Hepatocyte (in vitro differentiated cells): ENCODE data around the gene AGTPBP1.

Experiments used
- EZH2 ChIP-seq: fragments of 200-600 bp; sonication (generic); IDR thresholded peaks from 2 replicates; pipeline ENCODE4 v1.6.1; 2016; ENCODE audit warnings: antibody characterized with exemption, mild to moderate bottlenecking, borderline replicate concordance
- TF ChIP-seq, protein P1 (sequence below): fragments of 200-600 bp; sonication (generic); IDR thresholded peaks from 2 replicates; pipeline ENCODE4 v1.5.1; 2016; ENCODE audit warnings: antibody characterized with exemption, mild to moderate bottlenecking; ENCODE audit not compliant: poor library complexity

DNA sequence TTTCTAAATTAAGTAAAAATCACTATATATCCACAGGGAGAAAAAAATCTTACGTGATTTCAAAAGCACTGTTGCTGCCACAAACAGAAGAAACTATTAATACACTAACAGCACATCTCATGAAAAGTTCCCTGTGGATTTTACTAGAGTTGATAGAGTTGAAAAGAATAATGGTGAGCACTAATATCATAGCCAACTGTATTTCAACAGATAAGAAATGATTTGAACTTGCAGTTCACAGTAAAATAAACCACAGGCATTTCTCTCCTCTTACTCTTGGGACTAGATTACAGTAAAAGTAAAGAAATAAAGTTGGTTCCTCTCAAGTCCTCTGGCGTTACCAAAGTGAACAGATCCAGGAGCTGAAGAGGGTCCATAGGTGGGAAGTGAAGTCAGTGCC is 27.9 kb downstream of the AGTPBP1 start:
- TF ChIP-seq, protein P1, sequence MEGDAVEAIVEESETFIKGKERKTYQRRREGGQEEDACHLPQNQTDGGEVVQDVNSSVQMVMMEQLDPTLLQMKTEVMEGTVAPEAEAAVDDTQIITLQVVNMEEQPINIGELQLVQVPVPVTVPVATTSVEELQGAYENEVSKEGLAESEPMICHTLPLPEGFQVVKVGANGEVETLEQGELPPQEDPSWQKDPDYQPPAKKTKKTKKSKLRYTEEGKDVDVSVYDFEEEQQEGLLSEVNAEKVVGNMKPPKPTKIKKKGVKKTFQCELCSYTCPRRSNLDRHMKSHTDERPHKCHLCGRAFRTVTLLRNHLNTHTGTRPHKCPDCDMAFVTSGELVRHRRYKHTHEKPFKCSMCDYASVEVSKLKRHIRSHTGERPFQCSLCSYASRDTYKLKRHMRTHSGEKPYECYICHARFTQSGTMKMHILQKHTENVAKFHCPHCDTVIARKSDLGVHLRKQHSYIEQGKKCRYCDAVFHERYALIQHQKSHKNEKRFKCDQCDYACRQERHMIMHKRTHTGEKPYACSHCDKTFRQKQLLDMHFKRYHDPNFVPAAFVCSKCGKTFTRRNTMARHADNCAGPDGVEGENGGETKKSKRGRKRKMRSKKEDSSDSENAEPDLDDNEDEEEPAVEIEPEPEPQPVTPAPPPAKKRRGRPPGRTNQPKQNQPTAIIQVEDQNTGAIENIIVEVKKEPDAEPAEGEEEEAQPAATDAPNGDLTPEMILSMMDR: no peak
- TF ChIP-seq EZH2: no peak
